CD4-positive, alpha-beta T cell (primary cell): ENCODE measurements around the gene ASPHD2. TPM values are rescaled to one million over a fixed set of nuclear protein-coding genes. Genes with fewer than 3 reads are reported as not detected.
"Not testable (repeated sequence)": the region's sequence is repeated elsewhere in the genome, so short reads cannot be mapped to it uniquely, and the experiment has no call there.

Experiments
- ATAC-seq: fragments of 200-7000 bp; cut with Tn5 transposase; one replicate; pipeline ENCODE4 v1.10.0; 2022; ENCODE audit warnings: mild to moderate bottlenecking; ENCODE audit not compliant: poor library complexity
- CTCF ChIA-PET: fragments of 350-600 bp; sonication (Branson Sonifier 250); formaldehyde crosslinking; loops from one replicate; lab custom pipeline; 2021; ENCODE audit warnings: antibody characterized with exemption, inconsistent platforms; lab: Charles Lee
- POLR2A ChIA-PET: fragments of 350-600 bp; sonication (Branson Sonifier 250); formaldehyde crosslinking; loops from one replicate; lab custom pipeline; 2021; ENCODE audit warnings: antibody characterized with exemption, inconsistent platforms; lab: Charles Lee
- DNase-seq, 14 experiments: peaks; one replicate each; pipeline ENCODE4 v3.0.0-alpha.2; 2013 to 2020; ENCODE audit warnings: mixed read lengths in 2 of 14
- H3K27ac ChIP-seq, 2 donors: one replicate each; pipeline versions ENCODE4 v1.5.1 to v1.7.0; 2013; ENCODE audit warnings: low read length in 2 of 2, low read depth in 1 of 2, mild to moderate bottlenecking in 1 of 2
- H3K27me3 ChIP-seq, 2 experiments: 1 replicate in 1 of 2; 2 replicates in 1 of 2; pipeline versions ENCODE4 v1.6.1 to v1.7.0; 2013; ENCODE audit warnings: low read length in 2 of 2, control low read depth in 1 of 2, mild to moderate bottlenecking in 1 of 2, moderate library complexity in 1 of 2; ENCODE audit not compliant: insufficient read depth in 2 of 2, control insufficient read depth in 1 of 2
- H3K36me3 ChIP-seq: one replicate; pipeline ENCODE4 v1.6.1; 2013; ENCODE audit warnings: low read length, control low read depth; ENCODE audit not compliant: insufficient read depth
- H3K4me1 ChIP-seq: one replicate; pipeline ENCODE4 v1.6.1; 2013; ENCODE audit warnings: low read length, control low read depth; ENCODE audit not compliant: insufficient read depth
- H3K4me3 ChIP-seq: one replicate; pipeline ENCODE4 v1.5.1; 2013; ENCODE audit warnings: mild to moderate bottlenecking, low read length, moderate library complexity
- H3K9me3 ChIP-seq, 2 experiments: 1 replicate in 1 of 2; 2 replicates in 1 of 2; pipeline versions ENCODE4 v1.6.1 to v1.7.0; 2013; ENCODE audit warnings: low read length in 2 of 2, mild to moderate bottlenecking in 2 of 2, control low read depth in 1 of 2, moderate library complexity in 1 of 2; ENCODE audit not compliant: control insufficient read depth in 1 of 2, insufficient read depth in 1 of 2
- H3K27ac Mint-ChIP-seq: one replicate; pipeline ENCODE4 v1.8.0; 2020; ENCODE audit warnings: mixed read lengths
- H3K27me3 Mint-ChIP-seq: one replicate; pipeline ENCODE4 v1.8.0; 2021; ENCODE audit warnings: mixed read lengths
- H3K36me3 Mint-ChIP-seq: one replicate; pipeline ENCODE4 v1.8.0; 2021; ENCODE audit warnings: low read depth, mixed read lengths
- H3K4me1 Mint-ChIP-seq: one replicate; pipeline ENCODE4 v1.8.0; 2021; ENCODE audit warnings: low read depth, mixed read lengths
- H3K4me3 Mint-ChIP-seq: one replicate; pipeline ENCODE4 v1.8.0; 2020; ENCODE audit warnings: mild to moderate bottlenecking, mixed read lengths
- H3K9me3 Mint-ChIP-seq: one replicate; pipeline ENCODE4 v1.8.0; 2020; ENCODE audit warnings: mixed read lengths
- intact Hi-C, 2 experiments: fragments of 100-400 bp; cut with DNase I in 1 of 2; cut with micrococcal nuclease in 1 of 2; formaldehyde crosslinking; loops; one replicate each; pipeline versions ENCODE4 v1.15.1 to v1.9.0; 2023 to 2025; cut with DNase I, micrococcal nuclease
- total RNA-seq, 174 experiments: library from RNA in 2 of 174; stranded (reverse) in 2 of 174; gene quantifications; one replicate each; pipeline ENCODE4 v1.2.3 and lab custom pipeline; 2021 to 2026
- TF ChIP-seq, protein P1 (sequence below): fragments of 200-600 bp; IDR thresholded peaks from one replicate; pipeline ENCODE4 v1.8.0; 2022; ENCODE audit warnings: antibody characterized with exemption, mild to moderate bottlenecking

ASPHD2 gene
- total RNA-seq, 2 experiments from 2014 or later: 0.70 to 0.85 TPM

DNA sequence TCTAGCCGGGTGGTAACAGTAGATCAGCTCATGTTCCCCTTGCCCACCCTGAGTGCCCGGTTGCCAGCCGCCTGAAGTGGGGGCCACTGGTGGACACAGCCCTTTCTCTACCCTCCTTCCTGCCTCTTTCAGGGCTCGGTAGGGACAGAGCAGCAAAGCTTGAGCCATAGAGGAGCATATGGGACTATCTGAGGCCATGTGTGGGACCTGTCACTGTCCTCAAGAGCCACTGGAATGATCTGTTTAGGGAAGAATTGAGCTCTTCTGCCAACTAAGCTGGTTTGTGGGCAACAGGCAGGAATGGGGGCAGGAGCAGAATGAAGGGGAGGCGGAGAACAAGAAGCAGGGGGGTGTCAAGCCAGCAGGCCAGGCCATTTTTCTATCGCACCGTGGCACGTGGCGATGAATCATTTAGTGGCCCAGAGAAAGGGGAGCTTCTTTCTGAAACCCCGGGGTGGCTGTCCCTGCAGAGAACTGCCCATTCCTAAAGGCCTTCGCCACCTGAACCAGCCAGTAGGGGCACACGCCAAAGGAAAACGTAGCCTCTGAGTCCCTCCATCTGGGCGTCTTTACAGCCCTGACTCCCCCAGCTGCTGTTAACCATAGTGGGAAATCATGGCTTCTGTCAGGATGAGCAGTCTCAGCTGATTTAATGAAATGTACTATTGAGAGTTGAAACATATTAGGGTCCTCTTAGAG, 8.8 kb downstream of the ASPHD2 start:
- POLR2A ChIA-PET: no interaction called here
- peaks cover 14% of the 10 kb centered on the region for H3K4me1 Mint-ChIP-seq
- Histone ChIP-seq H3K27me3 (no peaks in the 10 kb centered on the region), H3K36me3 (peaks cover 23% of the 10 kb centered on the region), H3K4me1 (peaks cover 13% of the 10 kb centered on the region), H3K27ac (no peak overlapping the region), H3K4me3 (no peak overlapping the region), H3K9me3 (no peaks in the 10 kb centered on the region)
- intact Hi-C loops: no loop called here
- TF ChIP-seq, protein P1, sequence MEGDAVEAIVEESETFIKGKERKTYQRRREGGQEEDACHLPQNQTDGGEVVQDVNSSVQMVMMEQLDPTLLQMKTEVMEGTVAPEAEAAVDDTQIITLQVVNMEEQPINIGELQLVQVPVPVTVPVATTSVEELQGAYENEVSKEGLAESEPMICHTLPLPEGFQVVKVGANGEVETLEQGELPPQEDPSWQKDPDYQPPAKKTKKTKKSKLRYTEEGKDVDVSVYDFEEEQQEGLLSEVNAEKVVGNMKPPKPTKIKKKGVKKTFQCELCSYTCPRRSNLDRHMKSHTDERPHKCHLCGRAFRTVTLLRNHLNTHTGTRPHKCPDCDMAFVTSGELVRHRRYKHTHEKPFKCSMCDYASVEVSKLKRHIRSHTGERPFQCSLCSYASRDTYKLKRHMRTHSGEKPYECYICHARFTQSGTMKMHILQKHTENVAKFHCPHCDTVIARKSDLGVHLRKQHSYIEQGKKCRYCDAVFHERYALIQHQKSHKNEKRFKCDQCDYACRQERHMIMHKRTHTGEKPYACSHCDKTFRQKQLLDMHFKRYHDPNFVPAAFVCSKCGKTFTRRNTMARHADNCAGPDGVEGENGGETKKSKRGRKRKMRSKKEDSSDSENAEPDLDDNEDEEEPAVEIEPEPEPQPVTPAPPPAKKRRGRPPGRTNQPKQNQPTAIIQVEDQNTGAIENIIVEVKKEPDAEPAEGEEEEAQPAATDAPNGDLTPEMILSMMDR: no peak
- no peak overlapping the region for H3K4me3 Mint-ChIP-seq
- peaks cover under 1% of the 10 kb centered on the region for H3K36me3 Mint-ChIP-seq
- no peak for DNase-seq
- H3K9me3 Mint-ChIP-seq: no peaks in the 10 kb centered on the region
- CTCF ChIA-PET: no interaction called here
- ATAC-seq: no peak
- no peaks in the 10 kb centered on the region for H3K27me3 Mint-ChIP-seq
- no peak overlapping the region for H3K27ac Mint-ChIP-seq

DNA sequence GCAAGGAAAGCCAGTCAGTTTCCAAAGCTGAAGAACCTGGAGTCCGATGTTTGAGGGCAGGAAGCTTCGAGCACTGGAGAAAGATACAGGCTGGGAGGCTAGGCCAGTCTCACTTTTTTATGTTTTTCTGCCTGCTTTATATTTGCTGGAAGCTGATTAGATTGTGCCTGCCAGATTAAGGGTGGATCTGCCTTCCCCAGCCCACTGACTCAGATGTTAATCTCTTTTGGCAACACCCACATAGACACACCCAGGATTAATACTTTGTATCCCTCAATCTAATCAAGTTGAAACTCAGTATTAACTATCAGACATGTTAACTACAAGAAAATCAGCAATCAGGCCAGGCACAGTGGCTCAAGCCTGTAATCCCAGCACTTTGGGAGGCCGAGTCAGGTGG, 9.7 kb downstream of the ASPHD2 start:
- H3K27ac ChIP-seq, H3K9me3 ChIP-seq, H3K4me3 Mint-ChIP-seq, intact Hi-C loops, H3K27ac Mint-ChIP-seq, H3K36me3 Mint-ChIP-seq, POLR2A ChIA-PET, H3K9me3 Mint-ChIP-seq, ATAC-seq, H3K4me3 ChIP-seq, CTCF ChIA-PET, DNase-seq, H3K27me3 ChIP-seq, H3K27me3 Mint-ChIP-seq: not testable (repeated sequence)
- peaks cover 14% of the 10 kb centered on the region for H3K4me1 Mint-ChIP-seq
- peaks cover 24% of the 10 kb centered on the region for H3K36me3 ChIP-seq
- H3K4me1 ChIP-seq: peaks cover 13% of the 10 kb centered on the region

DNA sequence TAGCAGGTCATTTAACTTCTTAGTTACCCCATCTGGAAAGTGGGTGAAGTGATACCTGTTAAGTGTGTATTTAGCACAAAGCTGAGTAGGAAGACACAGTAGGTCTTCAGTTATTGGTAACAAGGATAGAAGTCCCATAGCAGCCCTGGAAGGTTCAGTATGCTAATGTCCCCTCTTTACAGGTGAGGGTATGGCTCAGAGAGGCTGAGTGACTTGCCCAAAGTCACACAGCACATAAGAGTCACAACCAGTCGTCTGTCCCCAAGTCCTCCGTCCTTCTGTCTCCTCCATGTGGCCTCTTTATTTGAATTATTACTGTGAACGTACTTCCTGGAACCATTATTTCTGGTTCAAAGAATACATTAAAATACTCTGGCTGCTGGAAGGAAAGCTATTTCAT, 10.5 kb downstream of the ASPHD2 start:
- H3K36me3 Mint-ChIP-seq: no peaks in the 10 kb centered on the region
- POLR2A ChIA-PET: no interaction called here
- DNase-seq: no peak
- H3K36me3 ChIP-seq: peaks cover 17% of the 10 kb centered on the region
- CTCF ChIA-PET: no interaction called here
- H3K27ac ChIP-seq: no peak overlapping the region
- H3K4me3 ChIP-seq: no peak overlapping the region
- intact Hi-C loops: no loop called here
- no peak overlapping the region for H3K27ac Mint-ChIP-seq
- no peaks in the 10 kb centered on the region for H3K27me3 ChIP-seq
- peaks cover 13% of the 10 kb centered on the region for H3K4me1 ChIP-seq
- H3K9me3 ChIP-seq: no peaks in the 10 kb centered on the region
- H3K27me3 Mint-ChIP-seq: no peaks in the 10 kb centered on the region
- TF ChIP-seq, protein P1: no peak
- ATAC-seq: no peak
- H3K4me3 Mint-ChIP-seq: no peak overlapping the region
- H3K9me3 Mint-ChIP-seq: no peaks in the 10 kb centered on the region
- peaks cover 14% of the 10 kb centered on the region for H3K4me1 Mint-ChIP-seq
